IPS-20b (cell line): Measurements from ENCODE around the gene AGT.
"Not testable (repeated sequence)": the region's sequence is repeated elsewhere in the genome, so short reads cannot be mapped to it uniquely, and the experiment has no call there.

Experiments used
- H3K27ac ChIP-seq: one replicate; pipeline ENCODE4 v1.5.1; 2013; ENCODE audit warnings: low read length
- H3K27me3 ChIP-seq: 2 replicates; pipeline ENCODE4 v1.6.1; 2013; ENCODE audit warnings: mild to moderate bottlenecking, low read length, inconsistent platforms; ENCODE audit not compliant: insufficient read depth
- H3K36me3 ChIP-seq: 2 replicates; pipeline ENCODE4 v1.6.1; 2013; ENCODE audit warnings: low read depth, mild to moderate bottlenecking, inconsistent platforms, low read length, moderate library complexity; ENCODE audit not compliant: insufficient read depth
- H3K4me1 ChIP-seq: 2 replicates; pipeline ENCODE4 v1.6.1; 2013; ENCODE audit warnings: mild to moderate bottlenecking, control low read depth, inconsistent platforms, low read length, moderate library complexity; ENCODE audit not compliant: insufficient read depth
- H3K4me3 ChIP-seq: 2 replicates; pipeline ENCODE4 v1.5.1; 2013; ENCODE audit warnings: mild to moderate bottlenecking, low read length, inconsistent platforms
- H3K9ac ChIP-seq: 2 replicates; pipeline ENCODE4 v1.6.1; 2013; ENCODE audit warnings: low read depth, mild to moderate bottlenecking, inconsistent platforms, low read length, moderate library complexity
- H3K9me3 ChIP-seq: 2 replicates; pipeline ENCODE4 v1.6.1; 2013; ENCODE audit warnings: mild to moderate bottlenecking, low read depth, low read length, inconsistent platforms; ENCODE audit not compliant: insufficient read depth

Gene AGT

GRCh38 chr1:230704830-230705229 lies 9.1 kb downstream of the AGT start:
- Histone ChIP-seq H3K27me3 (no peaks in the 10 kb centered on the region), H3K9ac (no peak overlapping the region), H3K4me3 (no peak overlapping the region), H3K36me3 (no peaks in the 10 kb centered on the region), H3K27ac (no peak overlapping the region), H3K4me1 (no peaks in the 10 kb centered on the region), H3K9me3 (no peaks in the 10 kb centered on the region)

- H3K9ac ChIP-seq = no peak overlapping the region
Measured at GRCh38 chr1:230703679-230704385, 10.1 kb downstream of the AGT start.

GRCh38 chr1:230702934-230703678 lies 10.8 kb downstream of the AGT start:
- Histone ChIP-seq H3K4me1 (no peaks in the 10 kb centered on the region), H3K27me3 (no peaks in the 10 kb centered on the region), H3K4me3 (no peak overlapping the region), H3K27ac (no peak overlapping the region), H3K36me3 (no peaks in the 10 kb centered on the region), H3K9me3 (no peaks in the 10 kb centered on the region), H3K9ac (no peak overlapping the region)

More at GRCh38 chr1:230703679-230704385, 10.1 kb downstream of the AGT start:
- Histone ChIP-seq H3K27me3 (no peaks in the 10 kb centered on the region), H3K9me3 (no peaks in the 10 kb centered on the region), H3K27ac (no peak overlapping the region), H3K4me1 (no peaks in the 10 kb centered on the region), H3K4me3 (no peak overlapping the region), H3K36me3 (no peaks in the 10 kb centered on the region)

- Histone ChIP-seq H3K9me3 (no peaks in the 10 kb centered on the region), H3K9ac (no peak overlapping the region), H3K27me3 (no peaks in the 10 kb centered on the region), H3K4me1 (no peaks in the 10 kb centered on the region), H3K36me3 (no peaks in the 10 kb centered on the region), H3K27ac (no peak overlapping the region), H3K4me3 (no peak overlapping the region)
Measured at GRCh38 chr1:230701895-230702768, 11.8 kb downstream of the AGT start.

GRCh38 chr1:230701434-230701833 lies 12.5 kb downstream of the AGT start:
- H3K9ac ChIP-seq = no peak overlapping the region
- H3K27me3 ChIP-seq = no peaks in the 10 kb centered on the region
- no peak overlapping the region for H3K27ac ChIP-seq
- no peaks in the 10 kb centered on the region for H3K9me3 ChIP-seq
- no peaks in the 10 kb centered on the region for H3K36me3 ChIP-seq
- no peak overlapping the region for H3K4me3 ChIP-seq
- H3K4me1 ChIP-seq = no peaks in the 10 kb centered on the region

- no peak overlapping the region for H3K4me3 ChIP-seq
- no peak overlapping the region for H3K9ac ChIP-seq
- H3K27me3 ChIP-seq = no peaks in the 10 kb centered on the region
- H3K27ac ChIP-seq = no peak overlapping the region
- H3K9me3 ChIP-seq = no peaks in the 10 kb centered on the region
- H3K4me1 ChIP-seq = no peaks in the 10 kb centered on the region
- H3K36me3 ChIP-seq = no peaks in the 10 kb centered on the region
Measured at GRCh38 chr1:230700132-230700531, 13.8 kb downstream of the AGT start.

GRCh38 chr1:230699716-230700115 lies 14.2 kb downstream of the AGT start:
- Histone ChIP-seq H3K27ac (no peak overlapping the region), H3K4me3 (no peak overlapping the region), H3K9ac (no peak overlapping the region), H3K4me1 (no peaks in the 10 kb centered on the region), H3K27me3 (no peaks in the 10 kb centered on the region), H3K36me3 (no peaks in the 10 kb centered on the region), H3K9me3 (no peaks in the 10 kb centered on the region)

GRCh38 chr1:230698964-230699363 lies 15.0 kb downstream of the AGT start:
- H3K9me3 ChIP-seq, H3K9ac ChIP-seq, H3K36me3 ChIP-seq, H3K4me1 ChIP-seq, H3K27ac ChIP-seq, H3K27me3 ChIP-seq, H3K4me3 ChIP-seq: not testable (repeated sequence)

GRCh38 chr1:230698130-230698529 lies 15.8 kb downstream of the AGT start:
- Histone ChIP-seq H3K4me1 (no peaks in the 10 kb centered on the region), H3K36me3 (peaks cover 14% of the 10 kb centered on the region), H3K27me3 (no peaks in the 10 kb centered on the region), H3K9ac (no peak overlapping the region), H3K27ac (no peak overlapping the region), H3K9me3 (no peaks in the 10 kb centered on the region), H3K4me3 (no peak overlapping the region)

- no peak overlapping the region for H3K27ac ChIP-seq
- H3K9me3 ChIP-seq = no peaks in the 10 kb centered on the region
- H3K4me3 ChIP-seq = no peak overlapping the region
- H3K9ac ChIP-seq = no peak overlapping the region
- H3K27me3 ChIP-seq = no peaks in the 10 kb centered on the region
- no peaks in the 10 kb centered on the region for H3K4me1 ChIP-seq
- peaks cover 27% of the 10 kb centered on the region for H3K36me3 ChIP-seq
Measured at GRCh38 chr1:230696722-230697437, 17.0 kb downstream of the AGT start.

GRCh38 chr1:230696218-230696617 lies 17.7 kb downstream of the AGT start:
- Histone ChIP-seq H3K9ac (no peak overlapping the region), H3K9me3 (no peaks in the 10 kb centered on the region), H3K36me3 (peaks cover 34% of the 10 kb centered on the region), H3K4me1 (no peaks in the 10 kb centered on the region), H3K27ac (no peak overlapping the region), H3K27me3 (no peaks in the 10 kb centered on the region), H3K4me3 (no peak overlapping the region)
